HEK293 (cell line): ENCODE measurements around the gene RBFOX2.

ENCODE experiments used
- CTCF ChIA-PET: fragments of 350-600 bp; formaldehyde crosslinking; extraction: SDS; loops from one replicate; lab custom pipeline; 2021; ENCODE audit warnings: antibody characterized with exemption; lab: Yijun Ruan, JAX
- POLR2A ChIA-PET: fragments of 300-600 bp; formaldehyde crosslinking; extraction: SDS; loops from one replicate; lab custom pipeline; 2020; ENCODE audit warnings: antibody characterized with exemption, inconsistent platforms; lab: Yijun Ruan, JAX
- H3K27ac ChIP-seq: fragments of 200-500 bp; sonication (Bioruptor generic); 2 replicates; pipeline ENCODE4 v1.5.1; 2014; ENCODE audit warnings: low read depth, low read length, control low read depth, inconsistent platforms; ENCODE audit errors: extremely low read depth
- H3K36me3 ChIP-seq, 2 experiments: fragments of 200-500 bp in 1 of 2; sonication (Bioruptor generic) in 1 of 2; 1 replicate in 1 of 2; 2 replicates in 1 of 2; pipeline ENCODE4 v1.5.1; 2014 to 2017; ENCODE audit warnings: inconsistent platforms in 2 of 2, low read length in 2 of 2; ENCODE audit not compliant: control insufficient read depth in 2 of 2, insufficient read depth in 1 of 2
- H3K4me1 ChIP-seq: fragments of 200-500 bp; sonication (Bioruptor generic); 2 replicates; pipeline ENCODE4 v1.5.1; 2014; ENCODE audit warnings: mild to moderate bottlenecking, low read length, inconsistent platforms; ENCODE audit not compliant: control insufficient read depth, insufficient read depth
- H3K4me3 ChIP-seq: 2 replicates; pipeline ENCODE4 v1.5.1; 2011; ENCODE audit warnings: low read depth, mild to moderate bottlenecking, control low read depth, low read length, moderate library complexity
- H3K9me3 ChIP-seq: fragments of 200-500 bp; sonication (Bioruptor generic); 2 replicates; pipeline ENCODE4 v1.5.1; 2014; ENCODE audit warnings: low read depth, low read length, inconsistent platforms; ENCODE audit not compliant: control insufficient read depth, insufficient read depth
- ATF2 ChIP-seq: fragments of 450-650 bp; formaldehyde crosslinking; IDR thresholded peaks from 2 replicates; pipeline ENCODE4 v1.5.1; 2016; ENCODE audit warnings: missing biosample characterization, missing genetic modification characterization, low read depth
- GLIS2 ChIP-seq: fragments of 450-650 bp; formaldehyde crosslinking; IDR thresholded peaks from 2 replicates; pipeline ENCODE4 v1.5.1; 2016; ENCODE audit warnings: missing biosample characterization, missing genetic modification characterization
- IKZF3 ChIP-seq: fragments of 450-650 bp; IDR thresholded peaks from 2 replicates; pipeline ENCODE4 v1.5.0; 2018; ENCODE audit warnings: missing biosample characterization, mild to moderate bottlenecking, missing genetic modification characterization, moderate library complexity
- MZF1 ChIP-seq: fragments of 450-650 bp; formaldehyde crosslinking; IDR thresholded peaks from 2 replicates; pipeline ENCODE4 v1.5.1; 2017; ENCODE audit warnings: missing biosample characterization, missing genetic modification characterization, borderline replicate concordance
- ZBTB11 ChIP-seq: fragments of 450-650 bp; formaldehyde crosslinking; conservative IDR thresholded peaks from 2 replicates; pipeline ENCODE4 v1.5.1; 2016; ENCODE audit warnings: low read depth, missing biosample characterization, missing genetic modification characterization
- ZBTB48 ChIP-seq: fragments of 450-650 bp; formaldehyde crosslinking; IDR thresholded peaks from 2 replicates; pipeline ENCODE4 v1.5.1; 2016; ENCODE audit warnings: missing biosample characterization, missing genetic modification characterization
- ZFHX2 ChIP-seq: fragments of 450-650 bp; formaldehyde crosslinking; conservative IDR thresholded peaks from 2 replicates; pipeline ENCODE4 v1.5.1; 2016; ENCODE audit warnings: missing biosample characterization, missing genetic modification characterization
- ZNF148 ChIP-seq: fragments of 450-650 bp; formaldehyde crosslinking; IDR thresholded peaks from 2 replicates; pipeline ENCODE4 v1.5.0; 2017; ENCODE audit warnings: missing biosample characterization, missing genetic modification characterization, borderline replicate concordance
- ZNF202 ChIP-seq: fragments of 450-650 bp; formaldehyde crosslinking; IDR thresholded peaks from 2 replicates; pipeline ENCODE4 v1.5.1; 2016; ENCODE audit warnings: missing biosample characterization, missing genetic modification characterization, borderline replicate concordance
- ZNF239 ChIP-seq: fragments of 450-650 bp; formaldehyde crosslinking; IDR thresholded peaks from 2 replicates; pipeline ENCODE4 v1.5.1; 2016; ENCODE audit warnings: missing biosample characterization, missing genetic modification characterization
- ZNF513 ChIP-seq: fragments of 450-650 bp; IDR thresholded peaks from 2 replicates; pipeline ENCODE4 v1.5.1; 2018; ENCODE audit warnings: missing biosample characterization, missing genetic modification characterization
- ZNF580 ChIP-seq: fragments of 450-650 bp; formaldehyde crosslinking; IDR thresholded peaks from 2 replicates; pipeline ENCODE4 v1.5.1; 2016; ENCODE audit warnings: missing biosample characterization, missing genetic modification characterization
- ZNF658 ChIP-seq: fragments of 450-650 bp; formaldehyde crosslinking; IDR thresholded peaks from 2 replicates; pipeline ENCODE4; 2016; ENCODE audit warnings: missing biosample characterization, missing genetic modification characterization
- ZNF776 ChIP-seq: fragments of 450-650 bp; formaldehyde crosslinking; IDR thresholded peaks from 2 replicates; pipeline ENCODE4 v1.5.0; 2017; ENCODE audit warnings: missing biosample characterization, missing genetic modification characterization, borderline replicate concordance
- ZNF830 ChIP-seq: fragments of 450-650 bp; IDR thresholded peaks from 2 replicates; pipeline ENCODE4 v1.5.0; 2018; ENCODE audit warnings: missing biosample characterization, missing genetic modification characterization, low read depth, mild to moderate bottlenecking, moderate library complexity

The RBFOX2 gene

GRCh38 chr22:35733036-35733435, 295.6 kb downstream of the RBFOX2 start:
- TF ChIP-seq ZNF148, result no peak
- TF ChIP-seq, all 188 proteins: peak for 0
- H3K4me1 ChIP-seq, result no peaks in the 10 kb centered on the region
- no peaks in the 10 kb centered on the region; a peak in 1 of 3 replicates for H3K36me3 ChIP-seq
- H3K27ac ChIP-seq, result no peak overlapping the region
- POLR2A ChIA-PET, result no interaction called here
- CTCF ChIA-PET, result no interaction called here
- no peak overlapping the region for H3K4me3 ChIP-seq
- no peaks in the 10 kb centered on the region for H3K9me3 ChIP-seq

- ChIA-PET POLR2A (no interaction called here), CTCF (no interaction called here)
- Histone ChIP-seq H3K4me1 (no peaks in the 10 kb centered on the region), H3K27ac (no peak overlapping the region), H3K36me3 (no peaks in the 10 kb centered on the region), H3K9me3 (no peaks in the 10 kb centered on the region), H3K4me3 (no peak overlapping the region)
- TF ChIP-seq GLIS2 (tag by site-specific recombination), result no peak
- TF ChIP-seq ZNF513 (tag by site-specific recombination), result no peak
- no peak for TF ChIP-seq IKZF3 (tag by site-specific recombination)
- TF ChIP-seq ZFHX2 (tag by site-specific recombination), result no peak
- no peak for TF ChIP-seq ZNF776
- TF ChIP-seq ZNF239 (tag by site-specific recombination), result no peak
- no peak for TF ChIP-seq ZNF830
- no peak for TF ChIP-seq ZNF202 (tag by site-specific recombination)
- no peak for TF ChIP-seq ZBTB48 (tag by site-specific recombination)
- TF ChIP-seq ZBTB11, result no peak
- TF ChIP-seq, all 188 proteins: peak for 0
These were observed 296.5 kb downstream of the RBFOX2 start for GRCh38 chr22:35732116-35732515.

- POLR2A ChIA-PET, result no interaction called here
These were observed 297.3 kb downstream of the RBFOX2 start for GRCh38 chr22:35731321-35731720.

More at GRCh38 chr22:35731321-35731720, 297.3 kb downstream of the RBFOX2 start:
- H3K9me3 ChIP-seq, result no peaks in the 10 kb centered on the region
- H3K36me3 ChIP-seq, result no peaks in the 10 kb centered on the region
- H3K4me1 ChIP-seq, result no peaks in the 10 kb centered on the region
- H3K4me3 ChIP-seq, result no peak overlapping the region
- CTCF ChIA-PET, result no interaction called here
- no peak overlapping the region for H3K27ac ChIP-seq
- TF ChIP-seq ZNF580 (tag by site-specific recombination), result no peak
- TF ChIP-seq ZBTB11, result no peak
- TF ChIP-seq MZF1 (tag by site-specific recombination), result no peak
- TF ChIP-seq ZNF658 (tag by site-specific recombination), result no peak
- no peak for TF ChIP-seq ATF2 (tag by site-specific recombination)
